ENCODE measurements around the gene SNX18. TPM values are rescaled to one million over a fixed set of nuclear protein-coding genes. Genes with fewer than 3 reads are reported as not detected.

SNX18 gene
- total and polyA plus RNA-seq, 2 experiments from 2014 or later: 4.7 to 33.0 TPM

GRCh38 chr5:54526604-54527288, 9.2 kb downstream of the SNX18 start:
- H3K27me3 ChIP-seq (ENCODE audit: insufficient read depth): no peaks in the 10 kb centered on the region
- H3K4me3 Mint-ChIP-seq: no peak overlapping the region
- H3K27ac Mint-ChIP-seq: no peak overlapping the region
- H3K4me1 ChIP-seq (ENCODE audit: insufficient read depth): peaks cover 5% of the 10 kb centered on the region; the same call in 1 of the 2 replicates
- H3K9me2 ChIP-seq (ENCODE audit: insufficient read depth): no peaks in the 10 kb centered on the region
- peaks cover 98% of the 10 kb centered on the region for H3K79me2 ChIP-seq (replicated peaks; ENCODE audit: insufficient read depth)
- DNase-seq (ENCODE audit: low spot score) (no peak), ATAC-seq (no peak)
- TF ChIP-seq POLR2AphosphoS5 (IDR thresholded peaks at IDR 0.05; ENCODE audit: low read depth) (no peak), EZH2phosphoT487 (IDR thresholded peaks at IDR 0.05; ENCODE audit: unreplicated experiment) (no peak), JUNB (IDR thresholded peaks at IDR 0.05; ENCODE audit: unreplicated experiment) (no peak), ZNF331 (CRISPR knock-in tag; IDR thresholded peaks at IDR 0.05; ENCODE audit: low read depth) (no peak), STAT1 (IDR thresholded peaks at IDR 0.05; ENCODE audit: unreplicated experiment) (no peak), REST (IDR thresholded peaks at IDR 0.05; ENCODE audit: unreplicated experiment) (no peak), ETS1 (IDR thresholded peaks at IDR 0.05) (no peak), ZNF462 (CRISPR knock-in tag; IDR thresholded peaks at IDR 0.05) (no peak), EZH2 (IDR thresholded peaks at IDR 0.05; ENCODE audit: low read depth, unreplicated experiment) (no peak), NANOG (IDR thresholded peaks at IDR 0.05; ENCODE audit: borderline replicate concordance) (no peak)
- H3K36me3 ChIP-seq (ENCODE audit: insufficient read depth): no peaks in the 10 kb centered on the region
- H3K27ac ChIP-seq (ENCODE audit: low read depth): no peak overlapping the region
- no peaks in the 10 kb centered on the region for H3K36me3 Mint-ChIP-seq (ENCODE audit: low read depth)
- H3K9me3 Mint-ChIP-seq: no peaks in the 10 kb centered on the region
- no peak overlapping the region for H3K4me3 ChIP-seq
- peaks cover 25% of the 10 kb centered on the region for H3K4me1 Mint-ChIP-seq
- H3F3A ChIP-seq (replicated peaks; ENCODE audit: low read depth): no peaks in the 10 kb centered on the region
- H4K20me1 ChIP-seq (replicated peaks; ENCODE audit: insufficient read depth): peaks cover 3% of the 10 kb centered on the region; the same call in 1 of the 2 replicates
- peaks cover 3% of the 10 kb centered on the region for H3K27me3 Mint-ChIP-seq (ENCODE audit: insufficient read depth, low read depth, poor library complexity)
- H3K4me2 ChIP-seq: no peak overlapping the region
- no peak overlapping the region for H2AFZ ChIP-seq

All from GM23338 (cell line).